Activated CD4-positive, alpha-beta T cell treated with anti-CD3 and anti-CD28 coated beads, Interleukin-2, Interleukin-6, amounts not matched to agents 100 ng/mL and 50 ng/mL, durations not matched to agents 16 hours and 8 hours (primary cell): ENCODE data around the gene TP53I13.

Source experiments
- DNase-seq: peaks from one replicate; pipeline ENCODE4 v3.0.0-alpha.2; 2020

Gene TP53I13

GRCh38 chr17:29567554-29568330 lies 759 bp upstream of the TP53I13 start:
- peak; percentile 89 for DNase-seq

GRCh38 chr17:29569245-29569950 lies 897 bp downstream of the TP53I13 start:
- DNase-seq = no peak

- no peak for DNase-seq
Observed at GRCh38 chr17:29570521-29570920, 2.0 kb downstream of the TP53I13 start.

GRCh38 chr17:29571486-29571882 lies 3.0 kb downstream of the TP53I13 start:
- no peak for DNase-seq

GRCh38 chr17:29571883-29572681 lies 3.6 kb downstream of the TP53I13 start:
- no peak for DNase-seq

GRCh38 chr17:29572691-29573557 lies 4.4 kb downstream of the TP53I13 start:
- DNase-seq = peak; percentile 48

GRCh38 chr17:29573558-29573869 lies 5.0 kb downstream of the TP53I13 start:
- no peak for DNase-seq

GRCh38 chr17:29573871-29574731 lies 5.6 kb downstream of the TP53I13 start:
- DNase-seq = no peak

GRCh38 chr17:29574732-29575510 lies 6.4 kb downstream of the TP53I13 start:
- no peak for DNase-seq

GRCh38 chr17:29575511-29576213 lies 7.2 kb downstream of the TP53I13 start:
- DNase-seq = no peak

GRCh38 chr17:29576214-29577000 lies 7.9 kb downstream of the TP53I13 start:
- no peak for DNase-seq

- no peak for DNase-seq
Observed at GRCh38 chr17:29577001-29577370, 8.5 kb downstream of the TP53I13 start.

GRCh38 chr17:29577385-29578211 lies 9.1 kb downstream of the TP53I13 start:
- DNase-seq = no peak

- no peak for DNase-seq
Observed at GRCh38 chr17:29578626-29579485, 10.4 kb downstream of the TP53I13 start.

- peak; percentile 94 for DNase-seq
Observed at GRCh38 chr17:29579866-29580771, 11.6 kb downstream of the TP53I13 start.

GRCh38 chr17:29581583-29582253 lies 13.2 kb downstream of the TP53I13 start:
- DNase-seq = no peak
